B cell (primary cell): ENCODE data around the gene ARHGAP6. TPM values are rescaled to one million over a fixed set of nuclear protein-coding genes. Genes with fewer than 3 reads are reported as not detected.
"Not testable (repeated sequence)": the region's sequence is repeated elsewhere in the genome, so short reads cannot be mapped to it uniquely, and the experiment has no call there.

Experiments
- ATAC-seq: fragments of 200-7000 bp; cut with Tn5 transposase; one replicate; pipeline ENCODE4 v1.10.0; 2021; ENCODE audit warnings: low read depth, mild to moderate bottlenecking, moderate number of reproducible peaks, moderate library complexity
- CTCF ChIA-PET: fragments of 350-600 bp; sonication (Branson Sonifier 250); formaldehyde crosslinking; loops from one replicate; lab custom pipeline; 2021; ENCODE audit warnings: antibody characterized with exemption, inconsistent platforms; lab: Charles Lee
- POLR2A ChIA-PET: fragments of 350-600 bp; sonication (Branson Sonifier 250); formaldehyde crosslinking; loops from one replicate; lab custom pipeline; 2021; ENCODE audit warnings: antibody characterized with exemption; lab: Charles Lee
- DNase-seq: peaks from one replicate; pipeline ENCODE4 v3.0.0; 2013
- H2AFZ ChIP-seq: 2 replicates; pipeline ENCODE4 v1.6.1; 2012; ENCODE audit warnings: mild to moderate bottlenecking, low read depth, low read length; ENCODE audit not compliant: insufficient read depth, poor library complexity, severe bottlenecking
- H3K27ac ChIP-seq, 2 donors: 1 replicate in 1 of 2; 2 replicates in 1 of 2; pipeline ENCODE4 v1.5.1; 2012 to 2013; ENCODE audit warnings: low read length in 2 of 2, mild to moderate bottlenecking in 2 of 2, moderate library complexity in 1 of 2
- H3K27me3 ChIP-seq, 4 experiments: fragments of 200-600 bp in 1 of 4; sonication (generic) in 1 of 4; replicated peaks in 1 of 4; 1 replicate in 2 of 4; 2 replicates in 2 of 4; pipeline versions ENCODE4 v1.6.1 to v1.7.0; 2013 to 2016; ENCODE audit warnings: low read length in 3 of 4, mild to moderate bottlenecking in 2 of 4, mixed read lengths in 1 of 4, moderate library complexity in 1 of 4; ENCODE audit not compliant: insufficient read depth in 4 of 4, control insufficient read depth in 3 of 4; ENCODE audit errors: control extremely low read depth in 1 of 4
- H3K36me3 ChIP-seq, 2 experiments: replicated peaks in 1 of 2; 1 replicate in 1 of 2; 2 replicates in 1 of 2; pipeline versions ENCODE4 v1.6.1 to v1.7.1; 2013; ENCODE audit warnings: low read length in 1 of 2; ENCODE audit not compliant: insufficient read depth in 2 of 2, control insufficient read depth in 1 of 2; ENCODE audit errors: control extremely low read depth in 1 of 2, extremely low read depth in 1 of 2
- H3K4me1 ChIP-seq, 2 donors: fragments of 200-600 bp in 1 of 2; sonication (generic) in 1 of 2; 1 replicate in 1 of 2; 2 replicates in 1 of 2; pipeline versions ENCODE4 v1.5.1 to v1.6.1; 2013 to 2017; ENCODE audit warnings: low read length in 2 of 2; ENCODE audit not compliant: control insufficient read depth in 2 of 2, insufficient read depth in 2 of 2
- H3K4me2 ChIP-seq: replicated peaks from 2 replicates; pipeline ENCODE3; 2012; ENCODE audit warnings: mild to moderate bottlenecking, low read depth, low read length; ENCODE audit not compliant: poor library complexity, severe bottlenecking
- H3K4me3 ChIP-seq, 5 experiments: fragments of 200-600 bp in 1 of 5; sonication (generic) in 1 of 5; 1 replicate in 3 of 5; 2 replicates in 2 of 5; pipeline versions ENCODE4 v1.5.1 to v1.7.0; 2011 to 2016; ENCODE audit warnings: low read length in 4 of 5, mild to moderate bottlenecking in 4 of 5, low read depth in 2 of 5, control low read depth in 1 of 5, moderate library complexity in 1 of 5; ENCODE audit not compliant: insufficient read depth in 1 of 5; ENCODE audit errors: control extremely low read depth in 1 of 5, extremely low read depth in 1 of 5
- H3K79me2 ChIP-seq: fragments of 200-600 bp; sonication (generic); one replicate; pipeline ENCODE4 v1.6.0; 2016; ENCODE audit warnings: low read length; ENCODE audit not compliant: control insufficient read depth, insufficient read depth
- H3K9ac ChIP-seq: fragments of 200-600 bp; sonication (generic); 2 replicates; pipeline ENCODE4 v1.6.1; 2017; ENCODE audit warnings: mild to moderate bottlenecking, low read length, moderate library complexity
- H3K9me3 ChIP-seq, 3 donors: one replicate each; pipeline versions ENCODE4 v1.6.1 to v1.7.1; 2013; ENCODE audit warnings: low read length in 2 of 3; ENCODE audit not compliant: control insufficient read depth in 2 of 3, insufficient read depth in 1 of 3; ENCODE audit errors: control extremely low read depth in 1 of 3
- H4K20me1 ChIP-seq: 2 replicates; pipeline ENCODE4 v1.6.0; 2012; ENCODE audit warnings: mild to moderate bottlenecking, low read length; ENCODE audit not compliant: insufficient read depth, control insufficient read depth, poor library complexity, severe bottlenecking
- H3K27ac Mint-ChIP-seq: one replicate; pipeline ENCODE4 v1.8.0; 2021; ENCODE audit warnings: mixed read lengths
- H3K27me3 Mint-ChIP-seq: one replicate; pipeline ENCODE4 v1.8.0; 2021; ENCODE audit warnings: mixed read lengths
- H3K4me1 Mint-ChIP-seq: one replicate; pipeline ENCODE4 v1.8.0; 2021; ENCODE audit warnings: mixed read lengths
- H3K4me3 Mint-ChIP-seq: one replicate; pipeline ENCODE4 v1.8.0; 2021; ENCODE audit warnings: mixed read lengths
- H3K9me3 Mint-ChIP-seq: one replicate; pipeline ENCODE4 v1.8.0; 2022; ENCODE audit warnings: mixed read lengths; ENCODE audit not compliant: insufficient read depth
- CTCF ChIP-seq: fragments of 200-600 bp; IDR thresholded peaks from one replicate; pipeline ENCODE4 v1.8.0; 2022; ENCODE audit warnings: antibody characterized with exemption, mild to moderate bottlenecking
- EZH2 ChIP-seq: IDR thresholded peaks from 2 replicates; pipeline ENCODE4 v1.6.1; 2012; ENCODE audit warnings: borderline replicate concordance, low read depth, mild to moderate bottlenecking, moderate library complexity, low read length; ENCODE audit not compliant: insufficient read depth, poor library complexity, severe bottlenecking
- WGBS: methylation state at CpG from one replicate; pipeline ENCODE4 v1.1.5; 2013; ENCODE audit warnings: missing lambda C conversion rate; ENCODE audit not compliant: insufficient coverage; 5-methylcytosine and 5-hydroxymethylcytosine counted together
- intact Hi-C: fragments of 100-400 bp; cut with micrococcal nuclease; formaldehyde crosslinking; loops from one replicate; pipeline ENCODE4 v1.10.0; 2022
- polyA plus RNA-seq: library from polyadenylated mRNA; depleted of rRNA; stranded (reverse); fragments of >200 nt; gene quantifications from 2 replicates; pipeline ENCODE4 v1.2.3, GENCODE V29; 2012
- total RNA-seq, 2 donors: library from RNA; stranded (reverse); fragments of 120-200 nt in 1 of 2; gene quantifications; 1 replicate in 1 of 2; 2 replicates in 1 of 2; pipeline versions ENCODE4 v1.2.3 to v1.2.4, GENCODE V29; 2013 to 2022

The ARHGAP6 gene
- total and polyA plus RNA-seq, 2 donors (not counting 1 experiment from before 2014, with no cell fraction given) = 1.6 to 2.6 TPM

- Histone ChIP-seq H3K4me3 (no peak overlapping the region), H4K20me1 (no peaks in the 10 kb centered on the region), H3K27me3 (no peaks in the 10 kb centered on the region), H3K4me2 (no peak overlapping the region), H3K79me2 (no peaks in the 10 kb centered on the region), H3K9me3 (no peaks in the 10 kb centered on the region), H3K4me1 (peaks cover 12 to 21% of the 10 kb centered on the region in 2 donors), H2AFZ (no peak overlapping the region), H3K9ac (no peak overlapping the region), H3K36me3 (no peaks in the 10 kb centered on the region), H3K27ac (no peak overlapping the region)
- no peak overlapping the region for H3K27ac Mint-ChIP-seq
- ATAC-seq (no peak), DNase-seq (no peak)
- intact Hi-C loops = loop anchor here (5.0 kb wide), 1 partner anchor 392 kb away; the partner anchor contains the start of gene MSL3
- CTCF ChIA-PET = no interaction called here
- H3K9me3 Mint-ChIP-seq = no peaks in the 10 kb centered on the region
- no peaks in the 10 kb centered on the region for H3K27me3 Mint-ChIP-seq
- no CpG with 5 or more reads among the region's 3 CpGs for WGBS
- H3K4me1 Mint-ChIP-seq = peaks cover 26% of the 10 kb centered on the region
- TF ChIP-seq EZH2 (no peak), CTCF (no peak)
- POLR2A ChIA-PET = no interaction called here
- H3K4me3 Mint-ChIP-seq = no peak overlapping the region
These were observed 300.9 kb downstream of the ARHGAP6 start for GRCh38 chrX:11364835-11365234.

- H3K4me3 Mint-ChIP-seq, DNase-seq, H3K27me3 Mint-ChIP-seq, H3K9ac ChIP-seq, H4K20me1 ChIP-seq, H3K79me2 ChIP-seq, H3K4me2 ChIP-seq, H2AFZ ChIP-seq, H3K9me3 ChIP-seq, H3K9me3 Mint-ChIP-seq, H3K27me3 ChIP-seq, H3K4me3 ChIP-seq, ATAC-seq, H3K36me3 ChIP-seq: not testable (repeated sequence)
- ChIA-PET POLR2A (interaction anchor here (1.3 to 1.4 kb wide), 2 partner anchors 21 to 24 kb away, joined by 4 read pairs; no protein-coding TSS in a partner anchor), CTCF (interaction anchor here (0.8 to 1.6 kb wide), 5 partner anchors 8 to 24 kb away, joined by 3 to 5 read pairs (median 3); no protein-coding TSS in a partner anchor)
- peaks cover 12 to 21% of the 10 kb centered on the region in 2 donors for H3K4me1 ChIP-seq
- Mint-ChIP-seq H3K4me1 (peaks cover 26% of the 10 kb centered on the region), H3K27ac (peak overlapping the region; percentile 91)
- no CpG with 5 or more reads among the region's 1 CpG for WGBS
- peak overlapping the region; percentile 62 to 75 for H3K27ac ChIP-seq
- intact Hi-C loops = loop anchor here (1.0 to 5.0 kb wide), 5 partner anchors 13 to 1165 kb away; partner anchors contain the start of gene MSL3
These were observed 301.9 kb downstream of the ARHGAP6 start for GRCh38 chrX:11363825-11364224.
